HG02588 (cell line): Measurements from ENCODE around the gene UBR1.
"Not testable (repeated sequence)": the region's sequence is repeated elsewhere in the genome, so short reads cannot be mapped to it uniquely, and the experiment has no call there.

ENCODE experiments used
- ATAC-seq: cut with Tn5 transposase; IDR thresholded peaks from one replicate; pipeline ENCODE4 v1.9.1; 2021; ENCODE audit warnings: mild to moderate bottlenecking, moderate library complexity; ENCODE audit not compliant: unreplicated experiment

The UBR1 gene

GRCh38 chr15:42979113-42979512 lies 126.7 kb downstream of the UBR1 start:
- not testable (repeated sequence) for ATAC-seq

- no peak for ATAC-seq
These were observed 131.5 kb downstream of the UBR1 start for GRCh38 chr15:42974202-42974862.

GRCh38 chr15:42973114-42973513 lies 132.7 kb downstream of the UBR1 start:
- no peak for ATAC-seq

GRCh38 chr15:42971830-42972229 lies 134.0 kb downstream of the UBR1 start:
- no peak for ATAC-seq

- ATAC-seq = no peak
These were observed 141.4 kb downstream of the UBR1 start for GRCh38 chr15:42964476-42964875.

- no peak for ATAC-seq
These were observed 150.3 kb downstream of the UBR1 start for GRCh38 chr15:42955518-42955917.

- no peak for ATAC-seq
These were observed 151.5 kb downstream of the UBR1 start for GRCh38 chr15:42954291-42954690.

GRCh38 chr15:42948898-42949297 lies 156.9 kb downstream of the UBR1 start:
- not testable (repeated sequence) for ATAC-seq

GRCh38 chr15:42940527-42940926 lies 165.3 kb downstream of the UBR1 start:
- no peak for ATAC-seq

- ATAC-seq = no peak
These were observed 166.0 kb downstream of the UBR1 start for GRCh38 chr15:42939841-42940240.

- ATAC-seq = no peak
These were observed 168.7 kb downstream of the UBR1 start for GRCh38 chr15:42937143-42937542.

- no peak for ATAC-seq
These were observed 171.8 kb downstream of the UBR1 start for GRCh38 chr15:42933886-42934667.

- no peak for ATAC-seq
These were observed 172.9 kb downstream of the UBR1 start for GRCh38 chr15:42932833-42933515.

- no peak for ATAC-seq
These were observed 173.9 kb downstream of the UBR1 start for GRCh38 chr15:42931702-42932486.

GRCh38 chr15:42929306-42929848 lies 176.5 kb downstream of the UBR1 start:
- ATAC-seq = no peak

- ATAC-seq = no peak
These were observed 184.5 kb downstream of the UBR1 start for GRCh38 chr15:42921342-42921731.

- ATAC-seq = peak; percentile 92
These were observed 185.1 kb downstream of the UBR1 start, which contains the start of gene TTBK2 for GRCh38 chr15:42920519-42921341. TSS of gene TTBK2 (minus strand) at chr15:42920778. CDS start at chr15:42878617, 42,161 bp downstream.

- peak; percentile 29 for ATAC-seq
These were observed 185.9 kb downstream of the UBR1 start for GRCh38 chr15:42919799-42920518.

GRCh38 chr15:42919308-42919707 lies 186.5 kb downstream of the UBR1 start:
- no peak for ATAC-seq
